ENCODE measurements around the gene GTPBP3. TPM values are rescaled to one million over a fixed set of nuclear protein-coding genes. Genes with fewer than 3 reads are reported as not detected.
A peak's percentile ranks its signal among the peaks of the same experiment; 100 is the strongest.

The GTPBP3 gene
- total and polyA plus RNA-seq, 9 of the 15 experiments (the other 6 are each of a cell fraction or from before 2014, with no cell fraction given) = 4.9 to 124 (median 22.6) TPM

GRCh38 chr19:17390665-17391370, 53.5 kb downstream of the GTPBP3 start (continued):
- TF ChIP-seq NFXL1 (CRISPR knock-in tag; IDR thresholded peaks at IDR 0.05) (no peak), HNRNPUL1 (IDR thresholded peaks at IDR 0.05; ENCODE audit: low read length) (no peak), ZBTB7A (IDR thresholded peaks at IDR 0.05; ENCODE audit: borderline replicate concordance, control insufficient read depth, low read depth, low read length) (peak; percentile 89), ZNF143 (CRISPR knock-in tag; IDR thresholded peaks at IDR 0.05) (no peak), MEIS2 (IDR thresholded peaks at IDR 0.05; ENCODE audit: partially characterized antibody) (peak; percentile 69), NFRKB (IDR thresholded peaks at IDR 0.05; ENCODE audit: low read depth) (no peak), GTF2A2 (tag; IDR thresholded peaks at IDR 0.05) (no peak), ZNF699 (CRISPR knock-in tag; IDR thresholded peaks at IDR 0.05; ENCODE audit: insufficient replicate concordance) (no peak), IRF2 (CRISPR knock-in tag; IDR thresholded peaks at IDR 0.05) (no peak), ZBTB12 (CRISPR knock-in tag; IDR thresholded peaks at IDR 0.05) (no peak), CHCHD3 (CRISPR knock-in tag; IDR thresholded peaks at IDR 0.05) (no peak), MAFF (IDR thresholded peaks at IDR 0.05; ENCODE audit: low read length) (no peak), TFAM (CRISPR knock-in tag; conservative IDR thresholded peaks at IDR 0.05) (no peak)
- TF ChIP-seq, protein P1, sequence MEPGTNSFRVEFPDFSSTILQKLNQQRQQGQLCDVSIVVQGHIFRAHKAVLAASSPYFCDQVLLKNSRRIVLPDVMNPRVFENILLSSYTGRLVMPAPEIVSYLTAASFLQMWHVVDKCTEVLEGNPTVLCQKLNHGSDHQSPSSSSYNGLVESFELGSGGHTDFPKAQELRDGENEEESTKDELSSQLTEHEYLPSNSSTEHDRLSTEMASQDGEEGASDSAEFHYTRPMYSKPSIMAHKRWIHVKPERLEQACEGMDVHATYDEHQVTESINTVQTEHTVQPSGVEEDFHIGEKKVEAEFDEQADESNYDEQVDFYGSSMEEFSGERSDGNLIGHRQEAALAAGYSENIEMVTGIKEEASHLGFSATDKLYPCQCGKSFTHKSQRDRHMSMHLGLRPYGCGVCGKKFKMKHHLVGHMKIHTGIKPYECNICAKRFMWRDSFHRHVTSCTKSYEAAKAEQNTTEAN (CRISPR knock-in tag; IDR thresholded peaks at IDR 0.05) = no peak
- TF ChIP-seq, protein P2, sequence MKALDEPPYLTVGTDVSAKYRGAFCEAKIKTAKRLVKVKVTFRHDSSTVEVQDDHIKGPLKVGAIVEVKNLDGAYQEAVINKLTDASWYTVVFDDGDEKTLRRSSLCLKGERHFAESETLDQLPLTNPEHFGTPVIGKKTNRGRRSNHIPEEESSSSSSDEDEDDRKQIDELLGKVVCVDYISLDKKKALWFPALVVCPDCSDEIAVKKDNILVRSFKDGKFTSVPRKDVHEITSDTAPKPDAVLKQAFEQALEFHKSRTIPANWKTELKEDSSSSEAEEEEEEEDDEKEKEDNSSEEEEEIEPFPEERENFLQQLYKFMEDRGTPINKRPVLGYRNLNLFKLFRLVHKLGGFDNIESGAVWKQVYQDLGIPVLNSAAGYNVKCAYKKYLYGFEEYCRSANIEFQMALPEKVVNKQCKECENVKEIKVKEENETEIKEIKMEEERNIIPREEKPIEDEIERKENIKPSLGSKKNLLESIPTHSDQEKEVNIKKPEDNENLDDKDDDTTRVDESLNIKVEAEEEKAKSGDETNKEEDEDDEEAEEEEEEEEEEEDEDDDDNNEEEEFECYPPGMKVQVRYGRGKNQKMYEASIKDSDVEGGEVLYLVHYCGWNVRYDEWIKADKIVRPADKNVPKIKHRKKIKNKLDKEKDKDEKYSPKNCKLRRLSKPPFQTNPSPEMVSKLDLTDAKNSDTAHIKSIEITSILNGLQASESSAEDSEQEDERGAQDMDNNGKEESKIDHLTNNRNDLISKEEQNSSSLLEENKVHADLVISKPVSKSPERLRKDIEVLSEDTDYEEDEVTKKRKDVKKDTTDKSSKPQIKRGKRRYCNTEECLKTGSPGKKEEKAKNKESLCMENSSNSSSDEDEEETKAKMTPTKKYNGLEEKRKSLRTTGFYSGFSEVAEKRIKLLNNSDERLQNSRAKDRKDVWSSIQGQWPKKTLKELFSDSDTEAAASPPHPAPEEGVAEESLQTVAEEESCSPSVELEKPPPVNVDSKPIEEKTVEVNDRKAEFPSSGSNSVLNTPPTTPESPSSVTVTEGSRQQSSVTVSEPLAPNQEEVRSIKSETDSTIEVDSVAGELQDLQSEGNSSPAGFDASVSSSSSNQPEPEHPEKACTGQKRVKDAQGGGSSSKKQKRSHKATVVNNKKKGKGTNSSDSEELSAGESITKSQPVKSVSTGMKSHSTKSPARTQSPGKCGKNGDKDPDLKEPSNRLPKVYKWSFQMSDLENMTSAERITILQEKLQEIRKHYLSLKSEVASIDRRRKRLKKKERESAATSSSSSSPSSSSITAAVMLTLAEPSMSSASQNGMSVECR (CRISPR knock-in tag; IDR thresholded peaks at IDR 0.05) = no peak
- TF ChIP-seq, protein P3, sequence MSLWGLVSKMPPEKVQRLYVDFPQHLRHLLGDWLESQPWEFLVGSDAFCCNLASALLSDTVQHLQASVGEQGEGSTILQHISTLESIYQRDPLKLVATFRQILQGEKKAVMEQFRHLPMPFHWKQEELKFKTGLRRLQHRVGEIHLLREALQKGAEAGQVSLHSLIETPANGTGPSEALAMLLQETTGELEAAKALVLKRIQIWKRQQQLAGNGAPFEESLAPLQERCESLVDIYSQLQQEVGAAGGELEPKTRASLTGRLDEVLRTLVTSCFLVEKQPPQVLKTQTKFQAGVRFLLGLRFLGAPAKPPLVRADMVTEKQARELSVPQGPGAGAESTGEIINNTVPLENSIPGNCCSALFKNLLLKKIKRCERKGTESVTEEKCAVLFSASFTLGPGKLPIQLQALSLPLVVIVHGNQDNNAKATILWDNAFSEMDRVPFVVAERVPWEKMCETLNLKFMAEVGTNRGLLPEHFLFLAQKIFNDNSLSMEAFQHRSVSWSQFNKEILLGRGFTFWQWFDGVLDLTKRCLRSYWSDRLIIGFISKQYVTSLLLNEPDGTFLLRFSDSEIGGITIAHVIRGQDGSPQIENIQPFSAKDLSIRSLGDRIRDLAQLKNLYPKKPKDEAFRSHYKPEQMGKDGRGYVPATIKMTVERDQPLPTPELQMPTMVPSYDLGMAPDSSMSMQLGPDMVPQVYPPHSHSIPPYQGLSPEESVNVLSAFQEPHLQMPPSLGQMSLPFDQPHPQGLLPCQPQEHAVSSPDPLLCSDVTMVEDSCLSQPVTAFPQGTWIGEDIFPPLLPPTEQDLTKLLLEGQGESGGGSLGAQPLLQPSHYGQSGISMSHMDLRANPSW (CRISPR knock-in tag; IDR thresholded peaks at IDR 0.05) = no peak
